GM19328 (cell line): ENCODE results near the gene MRPL55.

Source experiments
- ATAC-seq: cut with Tn5 transposase; IDR thresholded peaks from one replicate; pipeline ENCODE4 v1.9.1; 2021; ENCODE audit warnings: mild to moderate bottlenecking, moderate library complexity; ENCODE audit not compliant: unreplicated experiment

The MRPL55 gene

DNA sequence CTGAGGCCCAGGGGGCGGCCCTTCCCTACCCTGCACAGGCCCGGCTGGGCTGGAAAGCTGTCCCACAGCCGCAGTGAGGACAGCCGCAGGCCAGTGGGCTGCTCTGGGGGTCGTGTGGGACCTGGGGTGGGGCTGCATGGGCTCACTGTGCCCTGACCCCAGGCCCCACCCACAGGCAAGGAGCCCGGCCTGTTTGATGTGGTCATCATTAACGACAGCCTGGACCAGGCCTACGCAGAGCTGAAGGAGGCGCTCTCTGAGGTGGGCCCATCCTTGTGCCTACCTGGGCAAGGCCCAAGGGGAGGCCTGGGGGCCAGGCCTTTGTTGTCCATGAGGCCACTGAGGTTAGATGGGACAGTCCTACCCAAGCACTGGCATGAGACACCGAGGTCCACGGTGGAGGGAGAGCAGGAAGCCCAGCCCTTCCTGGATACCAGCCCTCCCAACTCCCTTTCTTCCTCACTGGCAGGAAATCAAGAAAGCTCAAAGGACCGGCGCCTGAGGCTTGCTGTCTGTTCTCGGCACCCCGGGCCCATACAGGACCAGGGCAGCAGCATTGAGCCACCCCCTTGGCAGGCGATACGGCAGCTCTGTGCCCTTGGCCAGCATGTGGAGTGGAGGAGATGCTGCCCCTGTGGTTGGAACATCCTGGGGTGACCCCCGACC lies 39.2 kb upstream of the MRPL55 start:
- no peak for ATAC-seq

DNA sequence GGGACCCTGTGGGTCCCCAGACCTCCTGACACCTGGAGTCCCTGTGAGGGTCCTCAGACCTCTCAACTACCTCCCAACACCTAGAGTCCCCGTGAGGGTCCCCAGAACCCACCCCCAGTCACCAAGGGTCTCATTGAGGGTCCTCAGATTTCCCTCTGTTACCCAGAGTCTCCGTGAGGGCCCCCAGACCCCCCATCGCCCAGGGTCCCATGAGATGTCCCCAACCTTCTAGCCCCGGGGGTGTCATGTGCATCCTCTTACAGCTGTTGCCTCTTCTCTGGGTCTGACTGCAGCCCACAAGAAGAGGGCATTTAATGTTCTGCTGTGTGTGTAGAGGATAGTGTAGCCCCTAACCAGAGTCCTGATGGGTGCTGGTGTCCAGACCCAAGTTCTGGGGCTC lies 38.7 kb upstream of the MRPL55 start:
- ATAC-seq = no peak

DNA sequence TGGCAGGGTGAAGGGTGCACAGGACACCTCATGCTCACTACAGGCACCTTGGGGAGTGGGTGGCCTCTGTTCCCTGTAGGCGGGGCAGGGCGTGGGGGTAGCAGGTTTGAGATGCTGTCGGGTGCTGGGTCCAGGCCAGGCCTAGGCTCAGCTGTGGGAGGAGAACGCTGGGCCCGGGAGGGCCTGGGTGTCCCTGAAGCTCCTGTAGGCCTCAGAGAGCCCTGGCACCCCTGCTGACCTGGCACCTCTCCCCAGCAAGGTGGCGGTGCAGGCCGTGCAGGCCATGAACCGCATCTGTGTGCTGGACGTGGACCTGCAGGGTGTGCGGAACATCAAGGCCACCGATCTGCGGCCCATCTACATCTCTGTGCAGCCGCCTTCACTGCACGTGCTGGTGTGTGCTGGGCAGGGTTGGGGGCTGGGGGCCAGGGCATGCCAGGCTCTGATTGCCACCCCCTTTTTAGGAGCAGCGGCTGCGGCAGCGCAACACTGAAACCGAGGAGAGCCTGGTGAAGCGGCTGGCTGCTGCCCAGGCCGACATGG lies 38.1 kb upstream of the MRPL55 start:
- no peak for ATAC-seq

- ATAC-seq = no peak
Measured at GRCh38 chr1:228146417-228147150, 37.5 kb upstream of the MRPL55 start.

DNA sequence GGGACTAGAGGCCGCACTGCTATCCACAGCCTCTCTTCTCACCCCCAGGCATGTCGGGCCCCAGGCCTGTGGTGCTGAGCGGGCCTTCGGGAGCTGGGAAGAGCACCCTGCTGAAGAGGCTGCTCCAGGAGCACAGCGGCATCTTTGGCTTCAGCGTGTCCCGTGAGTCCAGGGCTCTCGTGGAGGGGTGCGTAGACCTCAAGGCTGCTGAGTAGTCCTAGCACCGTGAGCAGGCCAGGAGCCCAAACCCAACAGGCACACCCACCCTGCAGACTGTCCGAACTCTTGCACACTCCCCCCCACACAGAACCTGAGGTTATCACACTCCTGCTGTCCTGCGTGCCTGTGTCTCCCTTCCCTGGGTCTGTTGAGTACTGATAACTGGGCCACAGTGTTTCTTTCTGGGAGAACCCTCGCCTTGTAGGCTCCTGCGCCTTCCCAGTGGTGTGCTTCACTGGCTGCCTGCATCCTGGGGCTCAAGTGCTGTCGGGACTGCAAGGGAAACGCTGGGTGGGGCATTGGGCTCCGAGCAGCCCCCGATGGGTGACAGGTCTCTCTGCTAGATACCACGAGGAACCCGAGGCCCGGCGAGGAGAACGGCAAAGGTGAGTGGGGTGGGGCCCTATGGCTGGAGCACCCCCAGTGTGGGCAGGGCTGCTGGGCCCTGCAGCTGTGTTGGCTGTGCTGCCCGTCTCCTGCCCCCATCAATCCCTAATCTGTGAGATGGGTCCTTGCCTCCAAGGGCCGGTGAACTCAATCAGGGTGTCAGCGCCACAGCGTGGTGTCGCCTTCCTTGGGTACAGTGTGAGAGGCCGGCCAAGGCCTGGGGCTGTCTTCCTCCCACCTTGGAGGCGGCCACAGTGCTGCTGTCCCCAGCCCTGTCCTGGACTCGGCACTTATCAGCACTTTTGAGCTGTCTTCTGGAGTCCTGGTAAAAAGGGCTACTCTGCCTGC lies 36.6 kb upstream of the MRPL55 start:
- no peak for ATAC-seq

- ATAC-seq = no peak
Measured at GRCh38 chr1:228144993-228145343, 35.9 kb upstream of the MRPL55 start.

DNA sequence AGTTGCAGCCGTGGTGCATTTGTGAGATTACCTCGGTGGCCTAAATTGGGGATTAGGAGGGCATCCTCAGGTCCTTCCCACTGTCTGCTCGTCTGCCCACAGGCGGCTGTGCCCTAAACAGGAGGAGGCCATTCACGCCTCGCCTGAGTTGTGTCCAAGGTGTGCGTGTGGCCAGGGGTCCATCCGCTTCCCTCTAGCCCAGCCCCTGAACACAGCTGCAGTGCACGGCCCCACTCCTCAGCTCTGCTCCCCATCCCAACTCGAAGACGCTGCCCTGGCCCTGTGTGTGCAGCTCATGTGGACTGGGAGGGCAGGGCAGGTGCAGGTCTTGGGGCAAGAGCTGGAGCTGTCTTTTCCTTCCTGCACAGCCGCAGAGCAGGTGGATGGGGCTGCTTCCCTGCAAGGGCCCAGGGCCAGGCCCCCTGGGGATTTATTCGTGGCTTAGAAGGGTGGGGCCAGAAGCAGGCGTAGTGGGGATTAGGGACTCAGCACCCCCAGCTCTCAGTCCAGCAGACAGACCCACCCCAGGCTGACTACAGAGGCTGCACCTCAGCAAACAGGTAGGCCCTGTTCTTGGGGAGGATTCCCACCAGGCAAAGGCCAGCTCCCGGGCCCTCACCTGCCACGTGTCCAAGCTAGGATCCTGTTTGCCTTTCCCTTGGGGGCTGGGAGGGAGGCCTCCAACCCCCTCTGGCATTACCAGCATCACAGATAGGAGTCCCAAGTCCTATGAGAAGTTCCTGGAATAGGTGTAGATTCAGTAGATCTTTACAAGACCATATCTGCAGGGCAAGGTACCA lies 35.3 kb upstream of the MRPL55 start:
- no peak for ATAC-seq

GRCh38 chr1:228143480-228144192 lies 34.5 kb upstream of the MRPL55 start:
- no peak for ATAC-seq

GRCh38 chr1:228142701-228143136 lies 33.6 kb upstream of the MRPL55 start:
- ATAC-seq = no peak

GRCh38 chr1:228142155-228142691 lies 33.1 kb upstream of the MRPL55 start:
- no peak for ATAC-seq

GRCh38 chr1:228141226-228142044 lies 32.3 kb upstream of the MRPL55 start:
- ATAC-seq = no peak

DNA sequence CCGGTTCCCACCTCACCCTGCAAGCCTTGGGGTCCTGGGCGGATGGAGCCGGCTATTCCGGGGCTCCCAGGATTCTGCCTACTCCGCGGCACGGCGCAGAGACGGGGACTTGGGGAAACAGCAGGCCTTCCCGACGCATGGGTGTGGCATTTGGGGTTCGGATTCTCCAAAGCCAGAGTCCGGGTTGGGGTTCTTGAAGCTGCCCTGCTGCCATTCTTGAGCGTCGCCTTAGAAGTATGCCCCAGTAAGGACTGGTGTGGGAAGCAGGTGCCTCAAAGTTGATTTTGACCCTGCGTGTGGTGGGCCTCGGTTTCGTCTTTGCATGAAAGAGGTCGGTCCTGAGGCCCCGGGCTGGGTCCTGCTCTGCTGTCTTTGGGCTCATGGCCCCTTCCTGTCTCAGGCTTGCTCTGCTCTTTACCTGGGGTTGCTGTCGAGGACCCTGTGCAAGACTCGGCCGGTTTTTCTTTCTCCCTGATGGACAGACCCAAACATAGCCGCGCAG lies 31.7 kb upstream of the MRPL55 start:
- ATAC-seq = no peak

- ATAC-seq = peak; percentile 91
Measured at GRCh38 chr1:228139931-228140723, 31.0 kb upstream of the MRPL55 start, which contains the start of gene GUK1. GUK1 (plus strand) TSS chr1:228140279; CDS start chr1:228140303, 24 bp downstream.

DNA sequence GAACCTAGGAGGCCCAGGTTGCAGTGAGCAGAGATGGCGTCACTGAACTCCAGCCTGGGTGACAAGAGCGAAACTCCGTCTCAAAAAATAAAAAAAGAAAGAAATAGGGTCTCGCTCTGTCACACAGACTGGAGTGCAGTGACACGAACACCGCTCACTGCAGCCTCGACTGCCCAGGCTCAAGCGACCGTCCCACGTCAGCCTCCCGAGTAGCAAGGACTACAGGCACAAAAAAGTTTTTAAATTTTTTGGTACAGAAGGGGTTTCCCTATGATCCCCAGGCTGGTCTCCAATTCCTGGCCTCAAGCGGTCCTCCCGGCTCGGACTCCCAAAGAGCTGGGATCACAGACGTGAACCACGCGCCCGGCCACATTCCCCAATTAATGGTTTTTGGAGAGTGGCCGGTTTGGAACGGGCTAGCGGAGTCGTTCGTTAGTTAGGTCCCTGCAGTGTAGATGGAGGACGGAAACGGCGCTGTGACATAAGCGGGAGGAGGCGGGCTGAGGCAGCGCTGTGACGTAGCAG lies 30.4 kb upstream of the MRPL55 start:
- no peak for ATAC-seq

GRCh38 chr1:228136901-228137300 lies 27.8 kb upstream of the MRPL55 start:
- no peak for ATAC-seq

DNA sequence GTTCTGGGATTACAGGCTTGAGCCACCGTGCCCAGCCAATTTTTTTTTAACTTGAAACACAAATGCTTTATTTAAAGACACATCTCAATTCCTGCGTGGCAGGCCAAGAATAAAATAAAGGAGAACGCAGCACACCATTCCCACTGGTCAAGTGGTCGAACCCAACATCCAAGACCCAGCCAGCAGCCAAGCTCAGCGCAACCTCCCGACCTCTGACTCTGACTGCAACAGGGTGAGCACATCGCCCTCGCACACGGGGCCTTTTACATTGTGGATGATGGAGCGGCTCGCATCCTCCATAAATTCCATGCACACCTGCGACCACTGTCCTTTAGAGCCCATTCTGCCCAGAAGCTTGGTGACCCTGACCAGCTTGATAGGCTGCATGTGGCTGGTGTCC lies 25.5 kb upstream of the MRPL55 start:
- no peak for ATAC-seq

GRCh38 chr1:228131766-228132165 lies 22.7 kb upstream of the MRPL55 start:
- no peak for ATAC-seq
